CD4-positive, alpha-beta T cell treated with Interferon gamma for 1 hour (primary cell): ENCODE results near the gene POU2F1.
A peak's percentile ranks its signal among the peaks of the same experiment; 100 is the strongest.
"Not testable (repeated sequence)": the region's sequence is repeated elsewhere in the genome, so short reads cannot be mapped to it uniquely, and the experiment has no call there.

Experiments
- DNase-seq: peaks from one replicate; pipeline ENCODE4 v3.0.0-alpha.2; 2020

POU2F1 gene

GRCh38 chr1:167233373-167233772, 12.7 kb downstream of the POU2F1 start:
- no peak for DNase-seq

- DNase-seq, result no peak
Observed at GRCh38 chr1:167237000-167237399, 16.3 kb downstream of the POU2F1 start.

- no peak for DNase-seq
Observed at GRCh38 chr1:167238713-167239112, 18.0 kb downstream of the POU2F1 start.

- DNase-seq, result no peak
Observed at GRCh38 chr1:167239257-167239656, 18.6 kb downstream of the POU2F1 start.

GRCh38 chr1:167244244-167244643, 23.6 kb downstream of the POU2F1 start:
- no peak for DNase-seq

- DNase-seq, result not testable (repeated sequence)
Observed at GRCh38 chr1:167245168-167245567, 24.5 kb downstream of the POU2F1 start.

GRCh38 chr1:167246971-167247370, 26.3 kb downstream of the POU2F1 start:
- DNase-seq, result no peak

- DNase-seq, result no peak
Observed at GRCh38 chr1:167247754-167248153, 27.1 kb downstream of the POU2F1 start.

GRCh38 chr1:167248707-167249642, 28.3 kb downstream of the POU2F1 start:
- DNase-seq, result no peak

- no peak for DNase-seq
Observed at GRCh38 chr1:167249702-167250101, 29.0 kb downstream of the POU2F1 start.

- no peak for DNase-seq
Observed at GRCh38 chr1:167250482-167250881, 29.8 kb downstream of the POU2F1 start.

- no peak for DNase-seq
Observed at GRCh38 chr1:167251472-167251871, 30.8 kb downstream of the POU2F1 start.

GRCh38 chr1:167252986-167253385, 32.3 kb downstream of the POU2F1 start:
- DNase-seq, result no peak

- no peak for DNase-seq
Observed at GRCh38 chr1:167258858-167259257, 38.2 kb downstream of the POU2F1 start.

- no peak for DNase-seq
Observed at GRCh38 chr1:167262836-167263235, 42.1 kb downstream of the POU2F1 start.

- no peak for DNase-seq
Observed at GRCh38 chr1:167263344-167263743, 42.7 kb downstream of the POU2F1 start.

GRCh38 chr1:167263819-167264464, 43.3 kb downstream of the POU2F1 start:
- peak; percentile 2 for DNase-seq

- no peak for DNase-seq
Observed at GRCh38 chr1:167266965-167267364, 46.3 kb downstream of the POU2F1 start.

GRCh38 chr1:167268347-167268787, 47.7 kb downstream of the POU2F1 start:
- DNase-seq, result no peak

- DNase-seq, result no peak
Observed at GRCh38 chr1:167270349-167271092, 49.8 kb downstream of the POU2F1 start.

- no peak for DNase-seq
Observed at GRCh38 chr1:167272369-167272957, 51.8 kb downstream of the POU2F1 start.

GRCh38 chr1:167273027-167273800, 52.5 kb downstream of the POU2F1 start:
- no peak for DNase-seq
